ENCODE data around the gene EHD1.

DNA sequence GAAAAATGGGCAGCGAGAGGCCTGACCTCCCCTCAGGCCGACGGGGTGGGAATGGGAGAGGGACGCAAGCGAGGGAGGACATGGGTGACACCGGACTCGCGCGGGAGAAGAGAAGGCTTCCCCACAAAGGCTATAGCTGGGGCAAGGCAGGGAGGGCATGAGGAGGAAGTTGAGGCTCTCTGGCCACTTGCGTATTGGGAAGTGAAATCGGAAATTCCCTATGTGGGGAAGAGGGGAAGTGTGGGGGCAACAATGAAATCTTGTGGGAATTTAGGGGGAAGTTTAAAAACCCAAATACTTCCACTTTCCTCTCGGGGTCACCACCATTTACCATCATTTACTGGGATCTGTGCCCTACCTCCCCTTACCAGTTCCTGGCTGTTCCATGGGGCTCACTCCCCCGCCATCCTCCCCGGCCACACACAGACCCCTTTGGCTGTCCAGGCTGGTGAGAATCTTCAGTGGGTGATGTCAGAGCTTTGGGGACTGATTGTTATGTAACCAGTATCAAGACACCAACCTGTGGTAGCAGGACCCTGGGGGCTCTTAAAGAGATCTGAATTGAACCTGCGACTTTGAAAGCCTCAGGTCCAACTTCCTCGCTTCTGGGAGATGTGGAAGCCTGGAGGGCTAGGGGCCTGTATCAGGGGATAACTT lies 951 bp upstream of the EHD1 start:
- TF ChIP-seq, protein P1, sequence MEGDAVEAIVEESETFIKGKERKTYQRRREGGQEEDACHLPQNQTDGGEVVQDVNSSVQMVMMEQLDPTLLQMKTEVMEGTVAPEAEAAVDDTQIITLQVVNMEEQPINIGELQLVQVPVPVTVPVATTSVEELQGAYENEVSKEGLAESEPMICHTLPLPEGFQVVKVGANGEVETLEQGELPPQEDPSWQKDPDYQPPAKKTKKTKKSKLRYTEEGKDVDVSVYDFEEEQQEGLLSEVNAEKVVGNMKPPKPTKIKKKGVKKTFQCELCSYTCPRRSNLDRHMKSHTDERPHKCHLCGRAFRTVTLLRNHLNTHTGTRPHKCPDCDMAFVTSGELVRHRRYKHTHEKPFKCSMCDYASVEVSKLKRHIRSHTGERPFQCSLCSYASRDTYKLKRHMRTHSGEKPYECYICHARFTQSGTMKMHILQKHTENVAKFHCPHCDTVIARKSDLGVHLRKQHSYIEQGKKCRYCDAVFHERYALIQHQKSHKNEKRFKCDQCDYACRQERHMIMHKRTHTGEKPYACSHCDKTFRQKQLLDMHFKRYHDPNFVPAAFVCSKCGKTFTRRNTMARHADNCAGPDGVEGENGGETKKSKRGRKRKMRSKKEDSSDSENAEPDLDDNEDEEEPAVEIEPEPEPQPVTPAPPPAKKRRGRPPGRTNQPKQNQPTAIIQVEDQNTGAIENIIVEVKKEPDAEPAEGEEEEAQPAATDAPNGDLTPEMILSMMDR (IDR thresholded peaks at IDR 0.05 in 8 of 11, conservative IDR thresholded peaks at IDR 0.05 in 3 of 11): no peak
- peak in 1 of 3 donors; percentile 12 for TF ChIP-seq POLR2A (IDR thresholded peaks at IDR 0.05)
